SK-N-SH (cell line): Measurements from ENCODE around the gene SLC2A5. TPM values are rescaled to one million over a fixed set of nuclear protein-coding genes. Genes with fewer than 3 reads are reported as not detected.

Experiments used
- CTCF ChIA-PET: fragments of 300-600, 350-600 bp; formaldehyde crosslinking; extraction: SDS; loops from one replicate; lab custom pipeline; 2021; lab: Yijun Ruan, JAX
- POLR2A ChIA-PET: fragments of 350-600 bp; sonication (Branson Sonifier 250); formaldehyde crosslinking; extraction: SDS; loops from one replicate; lab custom pipeline; 2020; ENCODE audit warnings: antibody characterized with exemption, inconsistent platforms; lab: Yijun Ruan, JAX
- DNase-seq: peaks from one replicate; pipeline ENCODE4 v3.0.0; 2012
- H2AFZ ChIP-seq: fragments of 200-600 bp; sonication (generic); 2 replicates; pipeline ENCODE4 v1.8.1; 2016; ENCODE audit warnings: antibody characterized with exemption, mild to moderate bottlenecking, low read depth
- H3F3A ChIP-seq: fragments of 200-600 bp; sonication (generic); replicated peaks from 2 replicates; pipeline ENCODE3; 2016; ENCODE audit warnings: antibody characterized with exemption, mild to moderate bottlenecking; ENCODE audit not compliant: insufficient read depth
- H3K27ac ChIP-seq, 2 experiments: fragments of 200-500 bp in 1 of 2; fragments of 200-600 bp in 1 of 2; sonication (Bioruptor generic) in 1 of 2; sonication (generic), shearing (Covaris generic) in 1 of 2; 2 replicates each; pipeline versions ENCODE4 v1.5.1 to v1.6.1; 2014 to 2016; ENCODE audit warnings: low read depth in 2 of 2, inconsistent platforms in 1 of 2, low read length in 1 of 2, mild to moderate bottlenecking in 1 of 2, mixed read lengths in 1 of 2
- H3K27me3 ChIP-seq: fragments of 200-600 bp; sonication (generic), shearing (Covaris generic); 2 replicates; pipeline ENCODE4 v1.6.1; 2016; ENCODE audit warnings: mixed run types; ENCODE audit not compliant: insufficient read depth
- H3K36me3 ChIP-seq, 2 experiments: fragments of 200-500 bp in 1 of 2; fragments of 200-600 bp in 1 of 2; sonication (Bioruptor generic) in 1 of 2; sonication (generic) in 1 of 2; replicated peaks in 1 of 2; 2 replicates each; pipeline versions ENCODE3 to v1.5.1; 2014 to 2016; ENCODE audit warnings: low read length in 1 of 2, mild to moderate bottlenecking in 1 of 2; ENCODE audit not compliant: insufficient read depth in 2 of 2, control insufficient read depth in 1 of 2
- H3K4me1 ChIP-seq, 2 experiments: fragments of 200-500 bp in 1 of 2; fragments of 200-600 bp in 1 of 2; sonication (Bioruptor generic) in 1 of 2; sonication (generic), shearing (Covaris generic) in 1 of 2; 2 replicates each; pipeline versions ENCODE4 v1.5.1 to v1.6.1; 2014 to 2016; ENCODE audit warnings: low read depth in 1 of 2, low read length in 1 of 2, mixed run types in 1 of 2; ENCODE audit not compliant: insufficient read depth in 2 of 2, control insufficient read depth in 1 of 2
- H3K4me2 ChIP-seq: fragments of 200-600 bp; sonication (generic), shearing (Covaris generic); 2 replicates; pipeline ENCODE4 v1.6.1; 2017; ENCODE audit warnings: mixed run types
- H3K4me3 ChIP-seq, 2 experiments: fragments of 200-500 bp in 1 of 2; fragments of 200-600 bp in 1 of 2; sonication (Bioruptor generic) in 1 of 2; sonication (generic), shearing (Covaris generic) in 1 of 2; 2 replicates each; pipeline versions ENCODE4 v1.5.1 to v1.8.1; 2014 to 2016; ENCODE audit warnings: low read depth in 2 of 2, inconsistent platforms in 1 of 2, low read length in 1 of 2, mild to moderate bottlenecking in 1 of 2, mixed read lengths in 1 of 2, moderate library complexity in 1 of 2
- H3K79me2 ChIP-seq: fragments of 200-600 bp; sonication (generic); 2 replicates; pipeline ENCODE4 v1.8.1; 2017; ENCODE audit warnings: mild to moderate bottlenecking; ENCODE audit not compliant: insufficient read depth
- H3K9ac ChIP-seq: fragments of 200-600 bp; sonication (generic); 2 replicates; pipeline ENCODE4 v1.6.1; 2017; ENCODE audit warnings: mixed run types
- H3K9me2 ChIP-seq: fragments of 200-600 bp; sonication (generic); 2 replicates; pipeline ENCODE4 v1.6.1; 2017; ENCODE audit warnings: mixed run types
- H3K9me3 ChIP-seq: fragments of 200-600 bp; sonication (generic); 2 replicates; pipeline ENCODE4 v1.6.1; 2017; ENCODE audit warnings: mixed run types, mild to moderate bottlenecking, moderate library complexity
- H4K20me1 ChIP-seq: fragments of 200-600 bp; sonication (generic); 2 replicates; pipeline ENCODE4 v1.6.1; 2017; ENCODE audit warnings: mild to moderate bottlenecking, mixed run types; ENCODE audit not compliant: insufficient read depth
- CTCF ChIP-seq: fragments of 200-600 bp; sonication (generic); IDR thresholded peaks from 2 replicates; pipeline ENCODE4 v1.6.1; 2017; ENCODE audit warnings: antibody characterized with exemption, mild to moderate bottlenecking, moderate library complexity
- ELF1 ChIP-seq: IDR thresholded peaks from 2 replicates; pipeline ENCODE4 v1.4.0; 2012
- EP300 ChIP-seq, 2 experiments: IDR thresholded peaks; 2 replicates each; pipeline versions ENCODE4 v1.4.0 to v1.6.1; 2012; ENCODE audit warnings: borderline replicate concordance in 1 of 2, low read depth in 1 of 2, low read length in 1 of 2
- FOSL2 ChIP-seq: IDR thresholded peaks from 2 replicates; pipeline ENCODE4 v1.4.0; 2012; ENCODE audit warnings: low read depth, mild to moderate bottlenecking, moderate library complexity, borderline replicate concordance
- JUND ChIP-seq: IDR thresholded peaks from 2 replicates; pipeline ENCODE4 v1.4.0; 2012
- NFIC ChIP-seq: IDR thresholded peaks from 2 replicates; pipeline ENCODE4 v1.4.0; 2012; ENCODE audit warnings: borderline replicate concordance
- SIN3A ChIP-seq: IDR thresholded peaks from 2 replicates; pipeline ENCODE4 v1.6.1; 2012; ENCODE audit warnings: low read depth, mild to moderate bottlenecking, low read length, moderate library complexity, borderline replicate concordance
- TCF12 ChIP-seq: IDR thresholded peaks from 2 replicates; pipeline ENCODE4 v1.4.0; 2012
- WGBS: methylation state at CpG from one replicate; pipeline ENCODE4 v1.1.6; 2017; ENCODE audit warnings: low lambda C conversion rate; 5-methylcytosine and 5-hydroxymethylcytosine counted together
- polyA plus RNA-seq, 3 experiments: library from polyadenylated mRNA; depleted of rRNA; stranded (reverse); fragments of >200 nt; gene quantifications; 2 replicates each; pipeline ENCODE4 v1.2.3, GENCODE V29; 2012
- small RNA-seq, 7 experiments: library from RNA; depleted of rRNA; stranded (forward); fragments of <200 nt; gene quantifications; one replicate each; pipeline ENCODE3, GENCODE V24; 2012
- TF ChIP-seq, protein P1 (sequence below): IDR thresholded peaks from 2 replicates; pipeline ENCODE4; 2012
- TF ChIP-seq, protein P2 (sequence below): IDR thresholded peaks from 2 replicates; pipeline ENCODE4 v1.4.0; 2012; ENCODE audit warnings: low read depth

The SLC2A5 gene
- polyA plus RNA-seq, 1 of the 3 experiments (the other 2 are of a cell fraction), result 0.02 TPM

- CTCF ChIA-PET, result interaction anchor here (1.1 to 7.5 kb wide), 5 partner anchors 10 to 67 kb away, joined by 3 to 82 read pairs (median 6); no protein-coding TSS in a partner anchor
- Histone ChIP-seq H3K4me3 (peak overlapping the region in 1 of 2 experiments; percentile 47; a peak in 1 of 4 replicates), H3K4me2 (peak overlapping the region; percentile 74), H3K9me2 (no peaks in the 10 kb centered on the region), H3F3A (peaks cover 15% of the 10 kb centered on the region), H3K27ac (peak overlapping the region in 1 of 2 experiments; percentile 97; a peak in 2 of 4 replicates), H3K36me3 (no peaks in the 10 kb centered on the region), H3K9me3 (no peaks in the 10 kb centered on the region), H3K27me3 (no peaks in the 10 kb centered on the region), H3K4me1 (no peaks in the 10 kb centered on the region; a peak in 1 of 4 replicates), H3K9ac (peak overlapping the region; percentile 75; the same call in 1 of the 2 replicates), H2AFZ (peak overlapping the region; percentile 82; the same call in 1 of the 2 replicates), H4K20me1 (no peaks in the 10 kb centered on the region), H3K79me2 (no peaks in the 10 kb centered on the region)
- TF ChIP-seq EP300 (IDR thresholded peaks at IDR 0.05; ENCODE audit: borderline replicate concordance in 1 of 2, low read depth in 1 of 2, low read length in 1 of 2), result peak in 1 of 2 experiments; percentile 14; a peak in 1 of 4 replicates
- TF ChIP-seq, protein P1, sequence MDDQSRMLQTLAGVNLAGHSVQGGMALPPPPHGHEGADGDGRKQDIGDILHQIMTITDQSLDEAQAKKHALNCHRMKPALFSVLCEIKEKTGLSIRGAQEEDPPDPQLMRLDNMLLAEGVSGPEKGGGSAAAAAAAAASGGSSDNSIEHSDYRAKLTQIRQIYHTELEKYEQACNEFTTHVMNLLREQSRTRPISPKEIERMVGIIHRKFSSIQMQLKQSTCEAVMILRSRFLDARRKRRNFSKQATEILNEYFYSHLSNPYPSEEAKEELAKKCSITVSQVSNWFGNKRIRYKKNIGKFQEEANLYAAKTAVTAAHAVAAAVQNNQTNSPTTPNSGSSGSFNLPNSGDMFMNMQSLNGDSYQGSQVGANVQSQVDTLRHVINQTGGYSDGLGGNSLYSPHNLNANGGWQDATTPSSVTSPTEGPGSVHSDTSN, result peak; percentile 87
- no peak for TF ChIP-seq CTCF
- TF ChIP-seq TCF12, result peak; percentile 53; the same call in 1 of the 2 replicates
- TF ChIP-seq, protein P2, sequence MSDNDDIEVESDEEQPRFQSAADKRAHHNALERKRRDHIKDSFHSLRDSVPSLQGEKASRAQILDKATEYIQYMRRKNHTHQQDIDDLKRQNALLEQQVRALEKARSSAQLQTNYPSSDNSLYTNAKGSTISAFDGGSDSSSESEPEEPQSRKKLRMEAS, result 0 out of 2 replicates have a peak, but pooled peaks have one; percentile 48
- peak; percentile 82 for TF ChIP-seq NFIC
- TF ChIP-seq ELF1, result no peak
- TF ChIP-seq SIN3A, result no peak
- TF ChIP-seq FOSL2, result peak; percentile 63; the same call in 1 of the 2 replicates
- TF ChIP-seq JUND, result peak; percentile 55
- POLR2A ChIA-PET, result no interaction called here
- no peak for DNase-seq
- WGBS, result 32% methylated on average over 12 of the region's 14 CpGs
Observed at GRCh38 chr1:8985915-8986813, 83.3 kb downstream of the SLC2A5 start.

Small RNA genes within 50 kb of the gene (small RNA-seq; reads per million reads assigned to genes)
- 0 to 0.96 (median 0) reads per million in 7 experiments for gene RF00424

Other genes with a start within 250 kb of the SLC2A5 start
- gene ENO1, start 190.9 kb downstream of the SLC2A5 start, polyA plus RNA-seq (2012; rRNA removed), result 1,578 and 1,599 TPM in 2 replicates
- not detected in 2 replicates for gene CA6, start 123.8 kb downstream of the SLC2A5 start, polyA plus RNA-seq (2012; rRNA removed)
- not detected in 2 replicates for gene SLC2A7, start 43.2 kb downstream of the SLC2A5 start, polyA plus RNA-seq (2012; rRNA removed)
- gene GPR157, start 59.5 kb upstream of the SLC2A5 start, polyA plus RNA-seq (2012; rRNA removed), result 1.8 and 2.1 TPM in 2 replicates
- gene H6PD, start 165.1 kb upstream of the SLC2A5 start, polyA plus RNA-seq (2012; rRNA removed), result 16.2 and 19.1 TPM in 2 replicates
- gene SPSB1, start 223.3 kb upstream of the SLC2A5 start, polyA plus RNA-seq (2012; rRNA removed), result 8.4 and 9.2 TPM in 2 replicates